Measurements from ENCODE around the gene COL9A3.

DNA sequence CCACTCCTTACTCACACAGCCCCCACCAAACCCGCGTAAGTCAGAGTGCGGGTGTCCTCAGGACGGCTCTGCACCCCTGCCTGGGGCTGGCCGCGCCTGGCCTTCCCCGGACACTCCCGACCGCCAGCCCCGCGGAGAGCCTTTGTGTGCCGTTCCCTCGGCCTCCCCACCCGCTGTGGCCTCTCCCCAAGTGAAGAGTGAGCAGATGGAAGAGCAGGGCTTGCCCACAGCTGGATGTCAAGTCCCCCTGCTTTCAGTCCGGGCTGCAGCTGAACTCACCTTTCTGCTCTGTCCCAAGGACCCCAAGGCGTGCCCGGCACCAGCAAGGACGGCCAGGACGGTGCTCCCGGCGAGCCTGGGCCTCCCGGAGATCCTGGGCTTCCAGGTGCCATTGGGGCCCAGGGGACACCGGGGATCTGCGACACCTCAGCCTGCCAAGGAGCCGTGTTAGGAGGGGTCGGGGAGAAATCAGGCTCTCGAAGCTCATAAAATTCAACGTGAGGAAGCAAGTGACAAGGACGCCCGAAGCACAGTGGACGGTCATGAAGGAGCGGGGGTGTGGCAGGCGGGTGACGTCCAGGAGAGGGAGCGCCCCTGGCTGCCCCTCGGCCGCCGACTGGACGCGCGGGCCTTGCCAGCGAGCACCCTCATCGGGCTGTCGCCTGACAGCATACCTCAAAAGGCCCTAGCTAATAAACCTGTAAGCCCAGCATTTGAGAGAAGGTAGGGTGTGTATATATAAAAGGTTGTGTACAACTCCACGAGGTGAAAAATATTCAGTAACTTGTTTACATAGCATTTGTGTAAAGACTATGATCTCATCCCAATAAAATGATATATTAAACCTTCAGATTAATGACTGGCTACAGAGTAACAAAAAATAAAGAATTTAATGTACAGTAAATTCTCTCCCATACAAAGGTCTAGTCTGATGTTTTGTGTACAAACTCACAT is 23.7 kb downstream of the COL9A3 start:
- TF ChIP-seq, protein P1, sequence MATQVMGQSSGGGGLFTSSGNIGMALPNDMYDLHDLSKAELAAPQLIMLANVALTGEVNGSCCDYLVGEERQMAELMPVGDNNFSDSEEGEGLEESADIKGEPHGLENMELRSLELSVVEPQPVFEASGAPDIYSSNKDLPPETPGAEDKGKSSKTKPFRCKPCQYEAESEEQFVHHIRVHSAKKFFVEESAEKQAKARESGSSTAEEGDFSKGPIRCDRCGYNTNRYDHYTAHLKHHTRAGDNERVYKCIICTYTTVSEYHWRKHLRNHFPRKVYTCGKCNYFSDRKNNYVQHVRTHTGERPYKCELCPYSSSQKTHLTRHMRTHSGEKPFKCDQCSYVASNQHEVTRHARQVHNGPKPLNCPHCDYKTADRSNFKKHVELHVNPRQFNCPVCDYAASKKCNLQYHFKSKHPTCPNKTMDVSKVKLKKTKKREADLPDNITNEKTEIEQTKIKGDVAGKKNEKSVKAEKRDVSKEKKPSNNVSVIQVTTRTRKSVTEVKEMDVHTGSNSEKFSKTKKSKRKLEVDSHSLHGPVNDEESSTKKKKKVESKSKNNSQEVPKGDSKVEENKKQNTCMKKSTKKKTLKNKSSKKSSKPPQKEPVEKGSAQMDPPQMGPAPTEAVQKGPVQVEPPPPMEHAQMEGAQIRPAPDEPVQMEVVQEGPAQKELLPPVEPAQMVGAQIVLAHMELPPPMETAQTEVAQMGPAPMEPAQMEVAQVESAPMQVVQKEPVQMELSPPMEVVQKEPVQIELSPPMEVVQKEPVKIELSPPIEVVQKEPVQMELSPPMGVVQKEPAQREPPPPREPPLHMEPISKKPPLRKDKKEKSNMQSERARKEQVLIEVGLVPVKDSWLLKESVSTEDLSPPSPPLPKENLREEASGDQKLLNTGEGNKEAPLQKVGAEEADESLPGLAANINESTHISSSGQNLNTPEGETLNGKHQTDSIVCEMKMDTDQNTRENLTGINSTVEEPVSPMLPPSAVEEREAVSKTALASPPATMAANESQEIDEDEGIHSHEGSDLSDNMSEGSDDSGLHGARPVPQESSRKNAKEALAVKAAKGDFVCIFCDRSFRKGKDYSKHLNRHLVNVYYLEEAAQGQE (IDR thresholded peaks at IDR 0.05; ENCODE audit: low read depth): no peak
- TF ChIP-seq RAD21 (IDR thresholded peaks at IDR 0.05; ENCODE audit: low read depth): no peak
- no peak for TF ChIP-seq EP300 (IDR thresholded peaks at IDR 0.05; ENCODE audit: borderline replicate concordance)
- no peak for TF ChIP-seq TEAD4 (IDR thresholded peaks at IDR 0.05)
- TF ChIP-seq YY1 (IDR thresholded peaks at IDR 0.05; ENCODE audit: low read depth): no peak
- no peak for TF ChIP-seq TCF12 (IDR thresholded peaks at IDR 0.05; ENCODE audit: low read depth)
- TF ChIP-seq FOXM1 (IDR thresholded peaks at IDR 0.05; ENCODE audit: borderline replicate concordance, low read depth): no peak
- TF ChIP-seq, protein P2, sequence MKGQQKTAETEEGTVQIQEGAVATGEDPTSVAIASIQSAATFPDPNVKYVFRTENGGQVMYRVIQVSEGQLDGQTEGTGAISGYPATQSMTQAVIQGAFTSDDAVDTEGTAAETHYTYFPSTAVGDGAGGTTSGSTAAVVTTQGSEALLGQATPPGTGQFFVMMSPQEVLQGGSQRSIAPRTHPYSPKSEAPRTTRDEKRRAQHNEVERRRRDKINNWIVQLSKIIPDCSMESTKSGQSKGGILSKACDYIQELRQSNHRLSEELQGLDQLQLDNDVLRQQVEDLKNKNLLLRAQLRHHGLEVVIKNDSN (IDR thresholded peaks at IDR 0.05): no peak
- TF ChIP-seq TAF1 (IDR thresholded peaks at IDR 0.05; ENCODE audit: low read depth): no peak
- no peak for TF ChIP-seq ZBTB7A (IDR thresholded peaks at IDR 0.05; ENCODE audit: low read depth)
